NT2/D1 (cell line): ENCODE results near the gene TLK1.

ENCODE experiments used
- DNase-seq: peaks from one replicate; pipeline ENCODE4 v3.0.0-alpha.2; 2011; ENCODE audit warnings: low read depth, low spot score
- H3K27me3 ChIP-seq: 2 replicates; pipeline ENCODE4 v1.6.0; 2011; ENCODE audit warnings: mild to moderate bottlenecking; ENCODE audit not compliant: insufficient read length, insufficient read depth
- H3K36me3 ChIP-seq: 2 replicates; pipeline ENCODE4 v1.6.1; 2011; ENCODE audit warnings: mild to moderate bottlenecking, low read length, mixed read lengths; ENCODE audit not compliant: insufficient read depth, insufficient read length
- H3K4me1 ChIP-seq: 2 replicates; pipeline ENCODE4 v1.5.1; 2011; ENCODE audit not compliant: insufficient read depth, insufficient read length
- H3K4me3 ChIP-seq: 2 replicates; pipeline ENCODE4 v1.5.1; 2011; ENCODE audit warnings: low read depth; ENCODE audit not compliant: insufficient read length
- H3K9ac ChIP-seq: 2 replicates; pipeline ENCODE4 v1.6.0; 2011; ENCODE audit warnings: low read depth; ENCODE audit not compliant: insufficient read length
- H3K9me3 ChIP-seq: 2 replicates; pipeline ENCODE4 v1.5.1; 2011; ENCODE audit warnings: mild to moderate bottlenecking, low read length; ENCODE audit not compliant: insufficient read depth
- SUZ12 ChIP-seq: IDR thresholded peaks from 2 replicates; pipeline ENCODE4 v1.6.1; 2011; ENCODE audit not compliant: insufficient read length, insufficient read depth; ENCODE audit errors: extremely low read depth
- YY1 ChIP-seq: IDR thresholded peaks from 2 replicates; pipeline ENCODE4 v1.6.1; 2011; ENCODE audit not compliant: insufficient read length, insufficient read depth
- ZNF274 ChIP-seq: IDR thresholded peaks from 2 replicates; pipeline ENCODE4 v1.6.1; 2011; ENCODE audit warnings: mild to moderate bottlenecking, low read depth, low read length

TLK1 gene

GRCh38 chr2:171160119-171160955, at the start of gene TLK1:
Gene TLK1 (minus strand): TSS chr2:171160893. CDS start chr2:171160428, 465 bp downstream.
- H3K4me3 ChIP-seq, result peak within 1 kb of the TSS; percentile 94
- no peaks in the 10 kb centered on the region for H3K9me3 ChIP-seq
- no peaks in the 10 kb centered on the region for H3K4me1 ChIP-seq
- no peaks in the 10 kb centered on the region for H3K27me3 ChIP-seq
- DNase-seq, result peak; percentile 59
- H3K36me3 ChIP-seq, result no peaks in the 10 kb centered on the region
- H3K9ac ChIP-seq, result peak within 1 kb of the TSS; percentile 99
- TF ChIP-seq ZNF274 (no peak), SUZ12 (no peak), YY1 (peak; percentile 68)

- peaks cover 2% of the 10 kb centered on the region for H3K4me1 ChIP-seq
- H3K36me3 ChIP-seq, result no peaks in the 10 kb centered on the region
- H3K4me3 ChIP-seq, result no peak overlapping the region
- H3K27me3 ChIP-seq, result no peaks in the 10 kb centered on the region
- no peak overlapping the region for H3K9ac ChIP-seq
- DNase-seq, result no peak
- no peak for TF ChIP-seq ZNF274
- no peak for TF ChIP-seq YY1
- TF ChIP-seq SUZ12, result no peak
- no peaks in the 10 kb centered on the region for H3K9me3 ChIP-seq
Measured at GRCh38 chr2:171210216-171210863, 49.6 kb upstream of the TLK1 start.

GRCh38 chr2:171208657-171209056, 48.0 kb upstream of the TLK1 start:
- H3K4me1 ChIP-seq, result no peaks in the 10 kb centered on the region
- H3K36me3 ChIP-seq, result no peaks in the 10 kb centered on the region
- TF ChIP-seq SUZ12 (no peak), ZNF274 (no peak), YY1 (no peak)
- no peak for DNase-seq
- no peaks in the 10 kb centered on the region for H3K27me3 ChIP-seq
- H3K4me3 ChIP-seq, result no peak overlapping the region
- no peaks in the 10 kb centered on the region for H3K9me3 ChIP-seq
- no peak overlapping the region for H3K9ac ChIP-seq

GRCh38 chr2:171206422-171207115, 45.9 kb upstream of the TLK1 start:
- H3K36me3 ChIP-seq, result no peaks in the 10 kb centered on the region
- no peak for DNase-seq
- no peak overlapping the region for H3K9ac ChIP-seq
- no peaks in the 10 kb centered on the region for H3K4me1 ChIP-seq
- TF ChIP-seq ZNF274 (no peak), YY1 (no peak), SUZ12 (no peak)
- no peaks in the 10 kb centered on the region for H3K9me3 ChIP-seq
- no peak overlapping the region for H3K4me3 ChIP-seq
- no peaks in the 10 kb centered on the region for H3K27me3 ChIP-seq

- H3K4me3 ChIP-seq, result no peak overlapping the region
- no peaks in the 10 kb centered on the region for H3K4me1 ChIP-seq
- H3K36me3 ChIP-seq, result no peaks in the 10 kb centered on the region
- DNase-seq, result no peak
- no peaks in the 10 kb centered on the region for H3K9me3 ChIP-seq
- H3K9ac ChIP-seq, result no peak overlapping the region
- no peaks in the 10 kb centered on the region for H3K27me3 ChIP-seq
- TF ChIP-seq YY1, result no peak
- TF ChIP-seq ZNF274, result no peak
- TF ChIP-seq SUZ12, result no peak
Measured at GRCh38 chr2:171205551-171205950, 44.9 kb upstream of the TLK1 start.

GRCh38 chr2:171201767-171202166, 41.1 kb upstream of the TLK1 start:
- H3K4me1 ChIP-seq, result no peaks in the 10 kb centered on the region
- no peaks in the 10 kb centered on the region for H3K36me3 ChIP-seq
- DNase-seq, result no peak
- no peaks in the 10 kb centered on the region for H3K9me3 ChIP-seq
- H3K9ac ChIP-seq, result no peak overlapping the region
- no peak overlapping the region for H3K4me3 ChIP-seq
- no peaks in the 10 kb centered on the region for H3K27me3 ChIP-seq
- TF ChIP-seq YY1 (no peak), SUZ12 (no peak), ZNF274 (no peak)

- Histone ChIP-seq H3K27me3 (no peaks in the 10 kb centered on the region), H3K9me3 (no peaks in the 10 kb centered on the region), H3K9ac (no peak overlapping the region), H3K4me3 (no peak overlapping the region), H3K36me3 (no peaks in the 10 kb centered on the region), H3K4me1 (no peaks in the 10 kb centered on the region)
- DNase-seq, result no peak
- TF ChIP-seq SUZ12 (no peak), YY1 (no peak), ZNF274 (no peak)
Measured at GRCh38 chr2:171201271-171201670, 40.6 kb upstream of the TLK1 start.
